Right ventricle myocardium inferior (tissue), 1 donor: Measurements from ENCODE around the gene LMOD1. TPM values are rescaled to one million over a fixed set of nuclear protein-coding genes. Genes with fewer than 3 reads are reported as not detected.
A peak's percentile ranks its signal among the peaks of the same experiment; 100 is the strongest.
"Not testable (repeated sequence)": the region's sequence is repeated elsewhere in the genome, so short reads cannot be mapped to it uniquely, and the experiment has no call there.

Experiments used
- ATAC-seq: fragments of 200-7000 bp; cut with Tn5 transposase; one replicate; pipeline ENCODE4 v1.9.1; 2020; ENCODE audit warnings: mild to moderate bottlenecking, moderate library complexity
- DNase-seq: peaks from one replicate; pipeline ENCODE4 v3.0.0; 2021; ENCODE audit errors: missing footprints
- intact Hi-C: fragments of 100-400 bp; cut with DNase I; formaldehyde crosslinking; loops from one replicate; pipeline ENCODE4 v1.11.0; 2022
- total RNA-seq: library from RNA; stranded (reverse); fragmentation: NEBNext Ultra II Directional; extraction: Animal tissue kit (Norgen Biotek cat#: 25700); gene quantifications from one replicate; pipeline ENCODE4 v1.2.1, GENCODE V29; 2021
- donor health status: DM: no; HTN: yes; CAD: no; lungs with severe emphysema.

Gene LMOD1
- total RNA-seq, 1 donor from 2014 or later, result 10.8 TPM

- ATAC-seq (no peak), DNase-seq (no peak)
- intact Hi-C loops, result no loop called here
Measured at GRCh38 chr1:201925981-201926645, 20.2 kb downstream of the LMOD1 start.

GRCh38 chr1:201925301-201925567, 21.1 kb downstream of the LMOD1 start:
- intact Hi-C loops, result no loop called here
- ATAC-seq (no peak), DNase-seq (no peak)

GRCh38 chr1:201921952-201922558, 24.3 kb downstream of the LMOD1 start:
- ATAC-seq, result no peak
- no peak for DNase-seq
- intact Hi-C loops, result no loop called here

GRCh38 chr1:201918343-201918742, 28.0 kb downstream of the LMOD1 start:
- no peak for DNase-seq
- intact Hi-C loops, result no loop called here
- ATAC-seq, result no peak

GRCh38 chr1:201917362-201918033, 28.9 kb downstream of the LMOD1 start:
- ATAC-seq, result peak; percentile 84
- intact Hi-C loops, result no loop called here
- no peak for DNase-seq

- ATAC-seq, result peak; percentile 63
- intact Hi-C loops, result no loop called here
- DNase-seq, result peak; percentile 74
Measured at GRCh38 chr1:201916649-201917249, 29.6 kb downstream of the LMOD1 start.

GRCh38 chr1:201914456-201915235, 31.7 kb downstream of the LMOD1 start:
- ATAC-seq (no peak), DNase-seq (no peak)
- intact Hi-C loops, result no loop called here

- no peak for DNase-seq
Measured at GRCh38 chr1:201912832-201913231, 33.5 kb downstream of the LMOD1 start.

GRCh38 chr1:201911826-201912571, 34.3 kb downstream of the LMOD1 start:
- intact Hi-C loops, result no loop called here
- no peak for ATAC-seq
- DNase-seq, result no peak

More at GRCh38 chr1:201912832-201913231, 33.5 kb downstream of the LMOD1 start:
- intact Hi-C loops, result no loop called here
- no peak for ATAC-seq

- intact Hi-C loops, result no loop called here
- no peak for ATAC-seq
- no peak for DNase-seq
Measured at GRCh38 chr1:201907621-201908020, 38.7 kb downstream of the LMOD1 start.

- intact Hi-C loops, result no loop called here
- no peak for DNase-seq
- no peak for ATAC-seq
Measured at GRCh38 chr1:201906336-201906735, 40.0 kb downstream of the LMOD1 start.

- DNase-seq, result no peak
- no peak for ATAC-seq
Measured at GRCh38 chr1:201905234-201905890, 41.0 kb downstream of the LMOD1 start.

GRCh38 chr1:201904579-201904978, 41.8 kb downstream of the LMOD1 start:
- intact Hi-C loops, result no loop called here
- DNase-seq, result no peak

More at GRCh38 chr1:201905234-201905890, 41.0 kb downstream of the LMOD1 start:
- intact Hi-C loops, result no loop called here

GRCh38 chr1:201903135-201903534, 43.2 kb downstream of the LMOD1 start:
- intact Hi-C loops, result no loop called here
- peak; percentile 27 for ATAC-seq
- no peak for DNase-seq

More at GRCh38 chr1:201904579-201904978, 41.8 kb downstream of the LMOD1 start:
- peak; percentile 61 for ATAC-seq

- no peak for ATAC-seq
- DNase-seq, result no peak
- intact Hi-C loops, result no loop called here
Measured at GRCh38 chr1:201902198-201902597, 44.1 kb downstream of the LMOD1 start.

GRCh38 chr1:201901036-201901435, 45.3 kb downstream of the LMOD1 start:
- ATAC-seq, intact Hi-C loops: not testable (repeated sequence)

GRCh38 chr1:201900476-201900875, 45.9 kb downstream of the LMOD1 start:
- DNase-seq (no peak), ATAC-seq (no peak)
- intact Hi-C loops, result no loop called here

More at GRCh38 chr1:201901036-201901435, 45.3 kb downstream of the LMOD1 start:
- not testable (repeated sequence) for DNase-seq
